ENCODE measurements around the gene PRR15L. TPM values are rescaled to one million over a fixed set of nuclear protein-coding genes. Genes with fewer than 3 reads are reported as not detected.
"Not testable (repeated sequence)": the region's sequence is repeated elsewhere in the genome, so short reads cannot be mapped to it uniquely, and the experiment has no call there.

PRR15L gene
- total RNA-seq, 2 experiments from 2014 or later, result not detected

GRCh38 chr17:47993964-47994363, 36.3 kb upstream of the PRR15L start:
- Mint-ChIP-seq H3K27me3 (no peaks in the 10 kb centered on the region), H3K4me3 (no peak overlapping the region), H3K9me3 (no peaks in the 10 kb centered on the region), H3K36me3 (no peaks in the 10 kb centered on the region), H3K4me1 (peaks cover 8% of the 10 kb centered on the region), H3K27ac (no peak overlapping the region)
- DNase-seq, result no peak

- no peak overlapping the region for H3K27ac Mint-ChIP-seq
- no peaks in the 10 kb centered on the region for H3K27me3 Mint-ChIP-seq
- no peak for DNase-seq
- H3K4me3 Mint-ChIP-seq, result no peak overlapping the region
- no peaks in the 10 kb centered on the region for H3K36me3 Mint-ChIP-seq
- H3K9me3 Mint-ChIP-seq, result no peaks in the 10 kb centered on the region
- H3K4me1 Mint-ChIP-seq, result peaks cover 9% of the 10 kb centered on the region
Measured at GRCh38 chr17:47993031-47993564, 35.4 kb upstream of the PRR15L start.

- no peaks in the 10 kb centered on the region for H3K36me3 Mint-ChIP-seq
- peaks cover 9% of the 10 kb centered on the region for H3K4me1 Mint-ChIP-seq
- no peak for DNase-seq
- H3K4me3 Mint-ChIP-seq, result no peak overlapping the region
- H3K9me3 Mint-ChIP-seq, result no peaks in the 10 kb centered on the region
- no peaks in the 10 kb centered on the region for H3K27me3 Mint-ChIP-seq
- no peak overlapping the region for H3K27ac Mint-ChIP-seq
Measured at GRCh38 chr17:47992216-47992615, 34.5 kb upstream of the PRR15L start.

- DNase-seq, result no peak
- Mint-ChIP-seq H3K27ac (no peak overlapping the region), H3K36me3 (no peaks in the 10 kb centered on the region), H3K4me1 (peaks cover 9% of the 10 kb centered on the region), H3K4me3 (no peak overlapping the region), H3K27me3 (no peaks in the 10 kb centered on the region), H3K9me3 (no peaks in the 10 kb centered on the region)
Measured at GRCh38 chr17:47990962-47991731, 33.5 kb upstream of the PRR15L start.

- Mint-ChIP-seq H3K36me3 (peaks cover 4% of the 10 kb centered on the region), H3K4me1 (peaks cover 9% of the 10 kb centered on the region), H3K27me3 (no peaks in the 10 kb centered on the region), H3K4me3 (no peak overlapping the region), H3K9me3 (no peaks in the 10 kb centered on the region), H3K27ac (no peak overlapping the region)
- DNase-seq, result no peak
Measured at GRCh38 chr17:47989700-47990099, 32.0 kb upstream of the PRR15L start.

GRCh38 chr17:47989159-47989558, 31.5 kb upstream of the PRR15L start:
- H3K27me3 Mint-ChIP-seq, result no peaks in the 10 kb centered on the region
- peaks cover 4% of the 10 kb centered on the region for H3K36me3 Mint-ChIP-seq
- peaks cover 9% of the 10 kb centered on the region for H3K4me1 Mint-ChIP-seq
- H3K27ac Mint-ChIP-seq, result no peak overlapping the region
- no peak for DNase-seq
- H3K9me3 Mint-ChIP-seq, result no peaks in the 10 kb centered on the region
- no peak overlapping the region for H3K4me3 Mint-ChIP-seq

GRCh38 chr17:47988445-47988844, 30.8 kb upstream of the PRR15L start:
- not testable (repeated sequence) for H3K4me1 Mint-ChIP-seq, DNase-seq, H3K36me3 Mint-ChIP-seq, H3K4me3 Mint-ChIP-seq, H3K9me3 Mint-ChIP-seq, H3K27ac Mint-ChIP-seq, H3K27me3 Mint-ChIP-seq

GRCh38 chr17:47987240-47987835, 29.7 kb upstream of the PRR15L start:
- Mint-ChIP-seq H3K4me3 (no peak overlapping the region), H3K36me3 (peaks cover 4% of the 10 kb centered on the region), H3K4me1 (peaks cover 9% of the 10 kb centered on the region), H3K27me3 (no peaks in the 10 kb centered on the region), H3K27ac (no peak overlapping the region), H3K9me3 (no peaks in the 10 kb centered on the region)
- DNase-seq, result no peak

GRCh38 chr17:47986520-47986919, 28.8 kb upstream of the PRR15L start:
- no peak for DNase-seq
- H3K4me3 Mint-ChIP-seq, result no peak overlapping the region
- H3K9me3 Mint-ChIP-seq, result no peaks in the 10 kb centered on the region
- no peak overlapping the region for H3K27ac Mint-ChIP-seq
- H3K36me3 Mint-ChIP-seq, result peaks cover 4% of the 10 kb centered on the region
- H3K27me3 Mint-ChIP-seq, result no peaks in the 10 kb centered on the region
- peaks cover 11% of the 10 kb centered on the region for H3K4me1 Mint-ChIP-seq

GRCh38 chr17:47983492-47984223, 26.0 kb upstream of the PRR15L start:
- no peak overlapping the region for H3K4me3 Mint-ChIP-seq
- peaks cover 6% of the 10 kb centered on the region for H3K4me1 Mint-ChIP-seq
- H3K9me3 Mint-ChIP-seq, result no peaks in the 10 kb centered on the region
- H3K27me3 Mint-ChIP-seq, result no peaks in the 10 kb centered on the region
- H3K27ac Mint-ChIP-seq, result no peak overlapping the region
- no peak for DNase-seq
- peaks cover 11% of the 10 kb centered on the region for H3K36me3 Mint-ChIP-seq

- DNase-seq, result no peak
- Mint-ChIP-seq H3K36me3 (peaks cover 12% of the 10 kb centered on the region), H3K27me3 (no peaks in the 10 kb centered on the region), H3K27ac (no peak overlapping the region), H3K9me3 (no peaks in the 10 kb centered on the region), H3K4me3 (no peak overlapping the region), H3K4me1 (peaks cover 6% of the 10 kb centered on the region)
Measured at GRCh38 chr17:47982645-47983390, 25.1 kb upstream of the PRR15L start.

- no peak for DNase-seq
- Mint-ChIP-seq H3K4me1 (peaks cover 6% of the 10 kb centered on the region), H3K36me3 (peaks cover 14% of the 10 kb centered on the region), H3K9me3 (no peaks in the 10 kb centered on the region), H3K27ac (no peak overlapping the region), H3K4me3 (no peak overlapping the region), H3K27me3 (no peaks in the 10 kb centered on the region)
Measured at GRCh38 chr17:47982091-47982617, 24.5 kb upstream of the PRR15L start.

GRCh38 chr17:47981462-47981861, 23.8 kb upstream of the PRR15L start:
- H3K27me3 Mint-ChIP-seq, result no peaks in the 10 kb centered on the region
- no peak overlapping the region for H3K4me3 Mint-ChIP-seq
- no peak for DNase-seq

GRCh38 chr17:47980541-47980940, 22.9 kb upstream of the PRR15L start:
- H3K4me3 Mint-ChIP-seq, result no peak overlapping the region
- H3K4me1 Mint-ChIP-seq, result peaks cover 6% of the 10 kb centered on the region
- no peak for DNase-seq
- peaks cover 22% of the 10 kb centered on the region for H3K36me3 Mint-ChIP-seq
- H3K27me3 Mint-ChIP-seq, result no peaks in the 10 kb centered on the region
- no peak overlapping the region for H3K27ac Mint-ChIP-seq
- H3K9me3 Mint-ChIP-seq, result no peaks in the 10 kb centered on the region

More at GRCh38 chr17:47981462-47981861, 23.8 kb upstream of the PRR15L start:
- H3K4me1 Mint-ChIP-seq, result peaks cover 6% of the 10 kb centered on the region
- H3K36me3 Mint-ChIP-seq, result peaks cover 18% of the 10 kb centered on the region
- no peaks in the 10 kb centered on the region for H3K9me3 Mint-ChIP-seq
- no peak overlapping the region for H3K27ac Mint-ChIP-seq

Data from activated naive CD8-positive, alpha-beta T cell treated with anti-CD3 and anti-CD28 coated beads for 36 hours (primary cell).